Stimulated activated CD4-positive, alpha-beta T cell treated with anti-CD3 and anti-CD28 coated beads, Interleukin-12 subunit alpha, Interleukin-12 subunit beta, amount 100 ng/mL, for 48 hours (primary cell): ENCODE results near the gene INSIG1.

Experiments
- DNase-seq, 3 donors: peaks; one replicate each; pipeline ENCODE4 v3.0.0-alpha.2; 2020; ENCODE audit warnings: low read depth in 2 of 3, low spot score in 1 of 3

Gene INSIG1

GRCh38 chr7:155284496-155285274, 13.0 kb upstream of the INSIG1 start:
- DNase-seq = no peak

DNA sequence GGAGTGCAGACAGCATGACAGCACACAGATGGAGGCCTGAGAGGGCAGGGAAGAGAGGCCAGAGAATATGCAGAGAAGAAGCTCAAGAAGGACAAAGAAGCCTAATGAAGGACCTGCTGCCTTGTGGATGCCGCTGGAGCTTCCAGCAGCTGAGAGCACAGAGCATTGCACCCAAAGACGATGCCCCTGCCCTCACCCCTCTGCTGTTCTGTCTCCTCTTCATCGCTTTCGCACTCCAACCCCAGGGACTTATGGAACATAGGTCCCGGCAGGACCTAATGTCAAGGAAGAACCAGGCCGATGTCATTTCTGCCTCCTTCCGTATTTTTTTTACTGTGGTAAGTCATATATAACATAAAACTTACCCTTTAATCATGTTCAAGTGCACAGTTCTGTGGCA, 12.3 kb upstream of the INSIG1 start:
- no peak for DNase-seq

DNA sequence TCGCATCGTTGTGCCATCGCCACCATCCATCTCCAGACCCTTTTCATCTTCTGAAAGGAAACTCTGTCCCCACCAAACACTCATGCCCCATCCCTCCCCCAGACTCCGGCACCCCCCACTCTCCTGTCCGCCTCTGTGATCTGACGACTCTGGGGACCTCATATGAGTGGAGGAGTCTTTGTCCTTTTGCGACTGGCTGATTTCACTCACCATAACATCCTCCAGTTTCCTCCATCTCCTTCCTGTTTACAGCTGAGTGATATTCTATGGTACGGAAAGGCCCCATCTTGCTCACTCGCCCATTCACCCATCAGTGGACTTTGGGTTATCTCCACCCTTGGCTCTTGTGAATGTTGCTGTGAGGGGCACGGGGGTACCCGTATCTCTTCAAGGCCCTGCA, 11.8 kb upstream of the INSIG1 start:
- no peak for DNase-seq

DNA sequence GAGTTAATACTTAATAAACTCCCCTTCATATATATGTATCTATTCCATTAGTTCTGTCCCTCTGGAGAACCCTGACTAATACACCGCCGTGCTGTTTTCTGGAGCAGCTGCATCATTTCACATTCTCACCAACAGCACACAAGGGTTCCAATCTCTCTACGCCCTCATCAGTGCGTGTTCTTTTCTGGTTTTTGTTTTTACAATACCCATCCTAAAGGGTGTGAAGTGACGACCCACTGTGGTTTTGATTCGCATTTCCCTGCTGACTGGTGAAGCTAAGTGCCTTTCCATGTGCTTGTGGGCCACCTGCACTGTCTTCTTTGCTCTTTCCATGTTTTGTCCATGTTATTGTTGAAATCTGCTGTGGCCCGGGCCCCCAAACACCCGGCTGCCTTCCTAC, 11.0 kb upstream of the INSIG1 start:
- DNase-seq = no peak

GRCh38 chr7:155287284-155287935, 10.3 kb upstream of the INSIG1 start:
- DNase-seq = no peak

DNA sequence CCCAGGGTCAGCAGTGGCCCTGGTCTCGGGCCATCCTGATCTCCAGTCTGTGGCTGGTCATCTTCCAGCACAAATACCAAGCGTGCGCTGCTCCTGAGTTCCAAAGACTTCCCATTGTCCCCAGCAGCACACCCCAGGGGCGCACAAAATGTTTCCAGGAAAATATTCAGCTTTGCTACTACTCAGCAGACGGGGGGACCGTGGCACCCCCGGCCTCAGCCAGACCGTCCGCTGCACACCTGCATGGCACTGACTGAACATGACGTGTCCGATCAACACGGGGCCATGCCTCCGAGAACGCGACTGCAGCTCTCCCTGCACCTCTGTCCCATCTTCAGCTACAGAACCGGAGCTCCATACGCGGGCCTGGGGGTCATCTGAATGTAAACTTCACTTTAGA, 9.6 kb upstream of the INSIG1 start:
- no peak for DNase-seq

- DNase-seq = no peak
These were observed 8.6 kb upstream of the INSIG1 start for GRCh38 chr7:155289107-155289506.

- no peak for DNase-seq
These were observed 7.7 kb upstream of the INSIG1 start for GRCh38 chr7:155289949-155290501.

GRCh38 chr7:155291045-155291530, 6.6 kb upstream of the INSIG1 start:
- no peak for DNase-seq

GRCh38 chr7:155291729-155292128, 5.9 kb upstream of the INSIG1 start:
- DNase-seq = no peak

- DNase-seq = no peak
These were observed 4.9 kb upstream of the INSIG1 start for GRCh38 chr7:155292680-155293226.

GRCh38 chr7:155293721-155294510, 3.8 kb upstream of the INSIG1 start:
- no peak for DNase-seq

DNA sequence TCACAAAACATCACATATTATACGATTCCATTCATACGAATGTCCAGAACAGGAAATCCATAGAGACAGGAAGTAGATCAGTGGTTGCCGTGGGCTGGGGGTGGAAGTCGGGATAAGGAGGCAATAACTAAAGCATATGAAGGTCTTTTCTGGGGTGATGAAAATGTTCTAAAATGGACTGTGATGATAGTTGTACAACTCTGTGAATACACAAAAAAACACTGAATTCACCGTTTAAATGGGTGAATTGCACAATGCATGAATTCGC, 3.2 kb upstream of the INSIG1 start:
- DNase-seq = no peak

DNA sequence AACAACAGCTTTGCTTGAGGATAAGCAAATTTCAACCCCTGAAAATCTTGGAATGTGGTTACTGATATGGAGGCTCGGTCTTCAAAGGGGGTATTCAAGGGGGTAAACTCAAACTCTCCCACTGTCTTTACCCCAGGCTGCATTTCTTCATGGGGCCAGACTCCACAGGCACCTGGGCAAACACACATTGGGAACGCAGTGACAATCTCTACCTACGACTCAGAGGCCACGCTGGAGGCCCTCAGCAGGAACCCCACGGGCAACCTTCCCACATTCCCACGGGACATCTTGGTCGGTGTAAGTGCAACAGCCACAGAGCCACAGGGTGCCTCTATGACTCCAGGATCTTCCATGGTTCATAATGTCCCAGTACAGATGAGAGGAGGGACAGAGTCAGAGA, 2.2 kb upstream of the INSIG1 start:
- no peak for DNase-seq

- no peak for DNase-seq
These were observed 1.5 kb upstream of the INSIG1 start for GRCh38 chr7:155296006-155296787.

DNA sequence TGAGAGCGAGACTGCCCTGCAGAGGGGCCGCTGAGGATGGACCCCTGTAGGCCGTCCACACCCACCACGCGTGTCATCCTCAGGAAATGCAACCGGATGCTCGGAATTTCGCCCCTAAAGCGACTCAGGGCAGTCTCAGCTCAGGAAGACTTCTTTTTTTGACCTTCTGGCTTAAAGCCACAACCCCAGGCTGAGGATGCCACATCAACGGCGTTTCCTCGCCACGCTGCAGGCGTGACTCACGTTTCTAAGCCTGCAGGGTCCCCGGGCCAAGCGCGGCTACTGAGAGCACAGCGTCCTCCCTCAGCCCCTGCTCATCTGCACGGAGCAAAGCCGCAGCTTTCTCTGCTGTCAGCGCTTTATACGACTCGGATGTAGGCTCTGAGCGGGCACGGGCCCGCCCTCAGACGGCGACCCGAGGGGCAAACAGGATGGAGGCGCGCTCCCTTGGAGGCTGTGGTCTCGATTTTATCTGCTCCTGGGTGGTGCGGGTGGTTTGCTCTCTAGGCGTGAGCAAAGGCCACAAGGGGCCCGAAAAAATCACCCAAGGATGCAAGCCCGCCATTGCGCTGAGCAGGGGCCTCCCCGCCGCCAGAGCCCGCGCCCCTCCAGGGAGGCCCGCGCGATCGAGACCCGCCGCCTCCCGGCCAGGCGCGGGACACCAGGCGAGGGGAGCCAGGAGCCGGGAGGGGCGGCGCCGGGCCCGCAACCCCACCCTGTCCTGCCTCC, 726 bp upstream of the INSIG1 start:
- DNase-seq = peak; percentile 66 to 75 (median 68)

DNA sequence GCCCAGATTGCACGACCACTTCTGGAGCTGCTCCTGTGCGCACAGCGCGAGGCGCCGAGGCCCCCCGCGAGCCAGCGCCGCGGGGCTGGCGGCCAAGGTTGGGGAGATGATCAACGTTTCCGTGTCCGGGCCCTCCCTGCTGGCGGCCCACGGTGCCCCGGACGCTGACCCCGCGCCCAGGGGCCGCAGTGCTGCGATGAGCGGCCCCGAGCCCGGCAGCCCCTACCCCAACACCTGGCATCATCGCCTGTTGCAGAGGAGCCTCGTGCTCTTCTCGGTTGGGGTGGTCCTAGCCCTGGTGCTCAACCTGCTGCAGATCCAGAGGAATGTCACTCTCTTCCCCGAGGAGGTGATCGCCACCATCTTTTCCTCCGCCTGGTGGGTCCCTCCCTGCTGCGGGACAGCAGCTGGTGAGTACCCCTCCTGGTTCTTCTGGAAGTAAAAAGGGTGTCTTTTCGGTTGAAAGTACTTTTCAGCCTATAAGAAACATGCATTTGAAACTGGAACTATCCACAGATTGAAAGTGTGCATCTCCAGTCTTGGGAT, 683 bp downstream of the INSIG1 start:
- no peak for DNase-seq

DNA sequence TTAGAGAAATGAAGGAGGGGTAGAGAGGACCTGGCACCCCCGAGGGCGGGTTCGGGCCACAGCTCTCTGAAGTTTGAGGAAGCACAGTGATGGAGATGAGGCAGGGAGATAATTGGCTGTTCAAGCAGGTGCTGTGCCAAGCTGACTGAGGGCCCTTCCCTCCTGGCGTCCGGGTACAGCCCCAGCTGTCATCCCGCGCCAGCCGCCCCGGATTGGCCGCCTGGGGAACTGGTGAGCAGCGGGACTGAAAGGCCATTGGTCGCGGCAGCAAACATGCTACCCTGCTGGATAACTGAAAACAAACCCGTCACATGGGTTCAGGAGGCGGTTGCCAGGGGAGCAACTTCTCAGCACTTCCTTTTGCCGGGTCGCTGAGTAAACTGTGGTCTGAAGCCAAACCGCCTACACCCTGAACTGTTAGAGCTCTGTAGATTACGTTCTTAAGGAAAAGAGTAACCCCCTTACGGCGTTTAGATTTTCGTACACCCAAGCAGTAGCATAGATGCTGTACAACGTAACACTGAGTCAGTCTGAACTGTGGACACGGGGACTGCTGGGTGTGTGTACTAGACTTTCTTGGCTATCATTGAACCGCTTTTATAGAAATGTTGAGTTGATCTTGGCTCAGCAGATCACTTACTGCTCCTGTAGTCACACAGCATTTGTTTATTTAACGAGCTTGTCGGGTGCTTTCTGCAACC, 1.3 kb downstream of the INSIG1 start:
- peak; percentile 86 to 97 (median 95) for DNase-seq

DNA sequence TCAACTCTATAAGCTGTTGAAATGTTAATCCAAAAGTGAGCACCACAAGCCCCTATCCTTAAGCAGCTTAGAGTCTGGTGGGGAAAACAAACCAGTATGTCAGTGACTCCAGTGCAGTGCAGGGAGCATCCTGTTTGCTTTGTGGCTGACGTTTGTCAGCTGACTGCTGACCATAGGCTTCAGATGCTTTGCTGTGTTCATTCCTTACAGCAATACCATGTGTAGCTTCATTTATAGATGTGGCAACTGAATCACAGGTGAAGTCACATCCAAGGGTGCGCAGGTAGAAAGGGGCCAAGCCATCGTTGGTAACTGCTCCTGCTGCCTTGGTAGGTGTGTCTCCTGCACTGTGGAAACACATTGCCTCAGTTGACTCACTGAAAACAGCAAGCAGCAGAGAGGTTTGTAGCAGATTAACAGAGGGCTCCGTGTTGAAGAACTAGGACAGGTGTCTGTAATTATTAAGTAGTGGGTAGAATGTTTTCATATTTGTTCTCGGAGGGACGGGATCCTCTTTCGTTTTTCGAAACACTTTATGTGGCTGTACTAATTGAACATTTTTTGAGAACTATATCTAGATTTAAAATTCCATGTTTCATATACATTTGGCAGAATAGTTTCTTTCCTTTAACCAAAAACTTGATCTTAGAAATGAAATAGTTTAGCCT, 2.0 kb downstream of the INSIG1 start:
- no peak for DNase-seq
